Measurements from ENCODE around the gene ANKRD16.

GRCh38 chr10:5813341-5814109 is 76.2 kb downstream of the ANKRD16 start, which contains the start of gene GDI2:
- no peak for TF ChIP-seq CTCF (IDR thresholded peaks at IDR 0.05; ENCODE audit: insufficient read depth, low read depth, low read length)
- no peak for TF ChIP-seq EZH2 (IDR thresholded peaks at IDR 0.05; ENCODE audit: insufficient read depth, low read length)

Measured in astrocyte (in vitro differentiated cells and primary cell).